Hepatocyte (in vitro differentiated cells): ENCODE data around the gene FGF1.
"Not testable (repeated sequence)": the region's sequence is repeated elsewhere in the genome, so short reads cannot be mapped to it uniquely, and the experiment has no call there.

Source experiments
- CTCF ChIP-seq: fragments of 200-600 bp; sonication (generic); IDR thresholded peaks from 2 replicates; pipeline ENCODE4 v1.5.1; 2016; ENCODE audit warnings: antibody characterized with exemption, mild to moderate bottlenecking; ENCODE audit not compliant: poor library complexity
- EZH2 ChIP-seq: fragments of 200-600 bp; sonication (generic); IDR thresholded peaks from 2 replicates; pipeline ENCODE4 v1.6.1; 2016; ENCODE audit warnings: antibody characterized with exemption, mild to moderate bottlenecking, borderline replicate concordance

- TF ChIP-seq EZH2, CTCF: not testable (repeated sequence)
These were observed 37.8 kb downstream of the FGF1 start for GRCh38 chr5:142648108-142648507.
